Activated CD4-positive, CD25-positive, alpha-beta regulatory T cell treated with anti-CD3 and anti-CD28 coated beads, Interleukin-2, amount 50 U/mL, for 16 hours (primary cell): ENCODE results near the gene CCDC102A.
"Not testable (repeated sequence)": the region's sequence is repeated elsewhere in the genome, so short reads cannot be mapped to it uniquely, and the experiment has no call there.

Source experiments
- DNase-seq: peaks from one replicate; pipeline ENCODE4 v3.0.0-alpha.2; 2020; ENCODE audit warnings: low read depth, low spot score

Gene CCDC102A

DNA sequence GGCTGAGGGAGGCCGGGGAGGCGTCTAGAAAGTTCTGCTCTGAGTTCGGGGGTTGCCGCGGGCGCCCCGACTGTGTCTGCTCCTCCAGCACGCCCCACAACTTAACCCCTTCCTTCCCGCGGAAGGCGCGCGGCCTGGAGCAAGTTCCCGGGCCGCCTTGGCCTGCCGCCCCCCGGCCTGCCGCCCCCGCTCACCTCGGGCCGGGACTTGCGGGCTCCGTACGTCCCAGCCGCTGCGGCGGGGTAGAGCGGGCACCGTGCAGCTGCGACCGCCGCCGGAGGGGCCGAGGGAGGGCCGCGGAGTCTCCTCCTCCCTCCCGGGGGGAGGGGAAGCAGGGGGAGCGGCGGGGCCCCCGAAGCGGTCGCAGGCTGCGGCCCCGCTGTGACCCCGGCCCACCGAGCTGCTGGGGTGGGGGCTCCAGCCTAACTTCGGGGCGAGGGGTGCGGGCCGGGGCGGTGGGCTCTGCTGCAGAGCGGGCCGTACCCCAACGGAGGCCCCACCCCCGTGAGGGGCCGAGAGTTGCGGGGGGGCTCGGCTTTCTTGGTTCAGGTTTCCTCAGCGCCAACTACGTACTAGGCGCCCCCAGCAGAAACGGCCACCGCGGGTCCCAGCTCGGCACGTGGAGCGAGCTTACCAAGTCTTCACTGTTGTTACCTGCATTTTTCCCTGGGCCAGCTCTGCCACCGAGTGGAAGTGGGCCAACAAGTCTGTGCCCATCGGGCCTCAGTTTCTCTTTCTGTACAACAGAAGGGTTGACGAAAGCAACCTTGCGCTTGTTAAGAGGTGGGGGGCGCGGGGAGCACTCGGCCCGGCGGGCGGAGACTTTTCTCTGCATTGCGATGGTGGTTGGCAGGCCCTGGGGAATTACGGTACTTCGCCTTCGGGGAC is at the start of gene CCDC102A:
Gene CCDC102A, minus strand, starts transcription at position 266 of the 888 bp plus-strand sequence. CDS start 7,394 bp downstream, outside the sequence.
- DNase-seq, result no peak

GRCh38 chr16:57585051-57585687 is 48.8 kb upstream of the CCDC102A start:
- DNase-seq, result no peak

GRCh38 chr16:57579361-57579665 is 42.9 kb upstream of the CCDC102A start:
- no peak for DNase-seq

DNA sequence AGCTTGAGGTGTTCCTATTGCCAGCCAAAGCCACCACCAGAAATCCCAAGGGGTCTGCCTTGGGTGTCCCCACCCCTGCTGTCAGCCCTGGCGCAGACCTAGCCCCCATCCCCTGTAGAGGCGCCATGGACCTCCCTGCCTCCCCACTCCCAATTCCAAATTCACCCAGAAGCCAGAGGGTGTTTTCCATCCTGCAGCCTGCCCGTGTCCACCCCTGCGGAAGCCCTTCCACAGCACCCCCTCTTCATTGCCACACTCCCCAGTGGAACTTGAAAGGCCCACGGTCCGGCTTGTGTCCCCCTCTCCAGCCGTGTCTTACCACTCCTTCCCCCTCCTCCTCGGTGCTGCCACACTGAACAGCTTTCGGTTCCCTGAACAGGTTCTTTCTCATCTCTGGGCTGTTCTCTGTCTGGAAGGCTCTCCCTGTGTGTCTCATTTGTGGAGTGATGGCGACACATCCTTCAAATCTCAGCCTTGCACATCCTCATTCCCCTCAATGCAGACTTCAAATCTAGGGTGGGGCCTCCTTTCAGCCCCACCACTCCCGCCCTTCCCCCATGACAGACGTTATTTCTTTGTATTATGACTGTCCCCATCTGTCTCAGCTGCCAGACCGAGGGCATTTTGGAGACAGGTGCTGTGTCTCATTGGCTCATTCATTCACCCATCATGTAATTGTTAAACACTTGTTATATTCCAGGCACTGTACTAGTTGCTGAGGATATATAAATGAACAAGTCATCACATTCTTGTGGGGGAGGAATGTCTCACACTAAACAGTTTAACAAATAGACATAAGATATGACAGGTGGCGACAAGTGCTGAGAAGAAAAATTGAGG is 42.4 kb upstream of the CCDC102A start:
- DNase-seq, result no peak

- no peak for DNase-seq
These were observed 41.4 kb upstream of the CCDC102A start for GRCh38 chr16:57577691-57578224.

- no peak for DNase-seq
These were observed 40.8 kb upstream of the CCDC102A start for GRCh38 chr16:57577214-57577613.

- DNase-seq, result peak; percentile 68
These were observed 40.1 kb upstream of the CCDC102A start for GRCh38 chr16:57576429-57576870.

GRCh38 chr16:57575468-57576277 is 39.3 kb upstream of the CCDC102A start:
- no peak for DNase-seq

DNA sequence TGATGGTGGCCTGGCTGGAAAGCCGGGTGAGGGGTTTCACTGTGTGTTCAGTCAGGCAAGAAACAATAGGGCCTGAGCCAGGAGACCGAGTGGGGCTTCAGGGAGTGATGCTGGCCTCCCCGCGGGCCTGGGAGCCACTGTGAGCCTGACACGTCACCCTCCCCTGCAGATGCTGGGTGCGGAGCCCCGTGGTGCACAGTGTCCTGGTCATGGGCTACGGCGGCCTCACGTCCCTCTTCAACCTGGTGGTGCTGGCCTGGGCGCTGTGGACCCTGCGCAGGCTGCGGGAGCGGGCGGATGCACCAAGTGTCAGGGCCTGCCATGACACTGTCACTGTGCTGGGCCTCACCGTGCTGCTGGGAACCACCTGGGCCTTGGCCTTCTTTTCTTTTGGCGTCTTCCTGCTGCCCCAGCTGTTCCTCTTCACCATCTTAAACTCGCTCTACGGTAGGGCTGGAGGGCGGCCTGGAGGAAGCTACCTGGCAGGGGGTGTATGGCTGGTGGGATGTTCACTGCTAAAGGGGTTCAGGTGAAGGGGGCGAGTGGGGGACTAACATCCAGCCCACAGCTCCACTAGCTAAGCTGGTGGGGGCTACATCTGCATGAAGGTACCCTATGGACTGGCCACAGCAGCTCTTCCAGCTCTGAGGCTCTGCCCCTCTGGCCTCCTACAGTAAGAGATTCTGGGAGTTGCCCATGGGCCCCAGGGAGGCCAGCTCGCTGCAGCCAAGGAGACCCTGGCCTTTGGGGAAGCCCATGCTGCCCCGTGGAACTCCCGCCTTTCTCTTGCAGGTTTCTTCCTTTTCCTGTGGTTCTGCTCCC is 38.5 kb upstream of the CCDC102A start:
- no peak for DNase-seq

GRCh38 chr16:57574086-57574485 is 37.7 kb upstream of the CCDC102A start:
- DNase-seq, result no peak

DNA sequence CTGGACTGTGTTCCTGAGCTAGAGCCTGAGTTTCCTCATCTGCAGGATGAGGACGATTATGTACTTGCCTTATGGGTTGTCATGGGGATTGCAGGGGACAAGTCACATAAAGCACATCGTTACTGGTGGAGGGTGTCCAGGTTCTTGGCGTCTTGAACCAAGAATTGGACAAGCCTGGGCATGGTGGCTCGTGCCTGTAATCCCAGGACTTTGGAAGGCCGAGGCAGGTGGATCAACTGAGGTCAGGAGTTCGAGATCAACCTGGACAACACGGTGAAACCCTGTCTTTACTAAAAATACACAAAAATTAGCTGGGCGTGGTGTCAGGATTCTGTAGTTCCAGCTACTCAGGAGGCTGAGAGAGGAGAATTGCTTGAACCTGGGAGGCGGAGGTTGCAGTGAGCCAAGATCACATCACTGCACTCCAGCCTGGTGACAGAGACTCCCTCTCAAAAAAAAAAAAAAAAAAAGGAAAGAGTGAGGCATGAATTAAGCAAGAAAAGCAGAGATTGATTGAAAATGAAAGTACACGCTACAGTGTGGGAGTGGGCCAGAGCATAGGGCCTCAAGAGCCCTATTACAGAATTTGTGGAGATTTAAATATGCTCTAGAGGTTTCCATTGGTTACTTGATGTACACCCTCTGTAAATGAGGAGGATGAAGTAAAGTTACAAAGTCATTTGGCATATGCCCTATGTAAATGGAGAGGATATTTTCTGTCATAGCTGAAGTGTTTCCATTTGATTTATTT is 36.8 kb upstream of the CCDC102A start:
- no peak for DNase-seq

GRCh38 chr16:57571098-57571497 is 34.7 kb upstream of the CCDC102A start:
- no peak for DNase-seq

- DNase-seq, result no peak
These were observed 34.1 kb upstream of the CCDC102A start for GRCh38 chr16:57570301-57571070.

DNA sequence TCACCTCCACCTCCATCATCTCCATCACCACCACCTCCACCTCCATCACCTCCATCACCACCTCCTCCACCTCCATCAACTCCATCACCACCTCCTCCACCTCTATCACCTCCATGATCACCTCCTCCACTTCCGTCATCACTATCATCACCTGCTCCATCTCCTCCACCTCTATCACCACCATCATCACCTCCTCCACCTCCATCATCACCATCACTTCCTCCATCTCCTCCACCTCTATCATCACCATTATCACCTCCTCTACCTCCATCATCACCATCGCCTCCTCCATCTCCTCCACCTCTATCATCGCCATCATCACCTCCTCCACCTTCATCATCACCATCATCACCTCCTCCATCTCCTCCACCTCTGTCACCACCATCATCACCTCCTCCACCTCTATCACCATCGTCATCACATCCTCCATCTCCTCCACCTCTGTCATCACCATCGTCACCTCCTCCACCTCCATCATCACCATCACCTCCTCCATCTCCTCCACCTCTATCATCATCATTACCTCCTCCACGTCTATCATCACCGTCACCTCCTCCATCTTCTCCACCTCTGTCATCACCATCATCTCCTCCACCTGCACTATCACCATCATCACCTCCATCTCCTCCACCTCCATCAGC is 33.1 kb upstream of the CCDC102A start:
- DNase-seq, result no peak

GRCh38 chr16:57568772-57569171 is 32.4 kb upstream of the CCDC102A start:
- DNase-seq, result not testable (repeated sequence)

GRCh38 chr16:57568173-57568678 is 31.9 kb upstream of the CCDC102A start:
- DNase-seq, result no peak

- no peak for DNase-seq
These were observed 31.3 kb upstream of the CCDC102A start for GRCh38 chr16:57567691-57568090.

DNA sequence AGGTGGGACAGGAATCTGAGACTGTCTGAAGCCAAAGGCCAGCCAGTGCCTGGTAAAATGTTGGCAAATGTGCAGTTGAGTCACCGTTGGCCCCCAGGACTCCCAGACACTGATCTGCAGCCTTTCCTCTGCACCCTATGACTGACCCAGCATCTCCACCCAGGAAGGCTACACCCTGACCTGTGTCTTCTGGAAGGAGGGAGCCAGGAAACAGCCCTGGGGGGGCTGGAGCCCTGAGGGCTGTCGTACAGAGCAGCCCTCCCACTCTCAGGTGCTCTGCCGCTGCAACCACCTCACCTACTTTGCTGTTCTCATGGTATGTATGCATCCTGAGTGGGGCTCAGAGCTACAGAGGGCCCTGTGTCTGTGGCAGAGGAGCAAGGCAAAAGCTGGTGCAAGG is 30.1 kb upstream of the CCDC102A start:
- DNase-seq, result no peak
